SW 1271 (cell line): ENCODE measurements around the gene FAM162A.

Source experiments
- DNase-seq, 2 experiments: peaks; one replicate each; lab custom pipeline; 2025; lab: John Stamatoyannopoulos, UW

FAM162A gene

DNA sequence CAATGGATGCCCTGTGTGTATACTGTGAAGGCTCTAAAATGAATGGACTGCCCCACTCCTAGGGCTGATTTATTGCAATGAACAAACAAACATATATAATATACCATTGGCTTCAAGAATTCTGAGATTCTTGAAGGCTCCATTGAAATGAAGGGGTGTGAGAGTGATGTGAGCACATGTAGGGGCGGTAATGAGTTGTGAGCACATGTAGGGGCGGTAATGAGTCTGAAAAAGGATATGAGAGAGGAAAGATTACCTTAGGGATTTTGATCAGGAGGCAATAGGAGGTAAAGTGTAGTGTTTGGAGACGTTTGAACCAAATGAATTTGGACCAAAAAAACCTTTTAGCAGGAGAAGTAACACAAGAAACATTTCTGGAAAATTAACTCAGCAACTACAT, 3.7 kb downstream of the FAM162A start:
- DNase-seq, result no peak

DNA sequence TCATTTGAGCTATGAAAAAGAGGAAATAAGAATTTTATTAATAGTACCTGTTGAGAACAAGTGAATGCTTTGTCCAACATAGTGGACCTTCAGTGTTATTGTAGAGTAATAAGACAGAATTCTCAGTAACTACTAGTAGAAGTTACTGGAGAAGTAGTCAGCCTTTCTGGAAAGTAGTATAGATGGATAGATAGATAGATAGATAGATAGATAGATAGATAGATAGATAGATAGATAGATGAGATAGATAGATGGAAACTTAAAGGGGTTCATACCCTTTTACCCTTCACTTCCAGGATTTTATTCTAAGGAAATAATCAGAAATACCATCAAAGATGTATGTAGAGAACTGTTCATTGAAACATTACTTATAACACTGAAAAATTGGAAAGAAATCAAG, 5.2 kb downstream of the FAM162A start:
- no peak for DNase-seq

DNA sequence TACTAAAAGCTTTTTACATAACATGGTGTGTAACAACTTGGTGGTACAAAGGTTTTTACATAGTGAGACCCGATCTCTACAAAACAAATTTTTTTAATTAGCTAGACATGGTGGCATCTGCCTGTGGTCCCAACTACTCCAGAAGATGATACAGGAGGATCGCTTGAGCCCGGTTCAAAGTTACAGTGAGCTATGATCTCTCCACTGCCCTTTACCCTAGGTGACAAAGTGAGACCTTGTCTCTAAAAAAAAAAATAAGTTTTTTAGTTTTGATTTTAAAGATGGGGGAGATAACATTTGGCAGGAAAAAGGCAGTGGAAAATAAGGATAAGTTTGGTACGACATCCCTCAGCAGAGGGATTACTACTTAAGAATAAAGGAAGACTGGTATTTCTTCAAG, 5.9 kb downstream of the FAM162A start:
- no peak for DNase-seq

GRCh38 chr3:122390665-122391064, 6.7 kb downstream of the FAM162A start:
- no peak for DNase-seq

DNA sequence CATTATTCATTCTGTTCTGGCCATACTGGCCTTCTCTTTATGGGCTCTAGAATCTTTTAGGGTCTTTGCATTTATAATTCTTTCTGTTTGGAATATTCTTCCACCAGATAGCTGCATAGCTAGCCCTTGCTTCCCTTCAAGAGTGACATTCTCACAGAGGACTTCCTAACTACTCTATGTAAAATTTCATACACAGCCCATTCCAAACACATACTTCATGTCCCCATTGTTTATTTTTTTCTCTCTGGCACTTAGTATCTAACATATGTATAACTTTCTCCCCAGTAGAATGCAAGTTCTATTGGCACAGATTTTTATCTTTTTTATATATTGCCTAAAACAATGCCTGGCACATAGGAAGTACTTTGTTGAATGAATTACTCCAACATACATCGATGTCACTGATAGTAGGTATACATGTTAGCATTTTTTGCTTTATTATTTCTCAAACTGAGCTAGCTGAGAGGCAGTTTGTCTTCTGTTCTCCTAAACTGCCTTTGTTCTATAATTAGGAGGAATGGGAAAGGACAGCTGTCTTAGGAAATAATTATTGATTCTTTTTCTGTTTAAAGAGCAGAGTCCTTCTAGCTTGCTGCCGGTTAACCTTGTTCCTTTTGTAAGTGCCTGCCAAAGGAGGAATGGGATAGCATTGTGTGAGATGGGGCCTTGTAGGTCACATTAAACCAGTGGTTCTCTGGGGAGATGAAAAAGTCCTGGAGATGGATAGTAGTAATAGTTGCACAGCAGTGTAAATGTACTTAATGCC, 7.9 kb downstream of the FAM162A start:
- no peak for DNase-seq

GRCh38 chr3:122392868-122393844, 9.2 kb downstream of the FAM162A start:
- peak in 1 of 2 experiments; percentile 49 for DNase-seq

DNA sequence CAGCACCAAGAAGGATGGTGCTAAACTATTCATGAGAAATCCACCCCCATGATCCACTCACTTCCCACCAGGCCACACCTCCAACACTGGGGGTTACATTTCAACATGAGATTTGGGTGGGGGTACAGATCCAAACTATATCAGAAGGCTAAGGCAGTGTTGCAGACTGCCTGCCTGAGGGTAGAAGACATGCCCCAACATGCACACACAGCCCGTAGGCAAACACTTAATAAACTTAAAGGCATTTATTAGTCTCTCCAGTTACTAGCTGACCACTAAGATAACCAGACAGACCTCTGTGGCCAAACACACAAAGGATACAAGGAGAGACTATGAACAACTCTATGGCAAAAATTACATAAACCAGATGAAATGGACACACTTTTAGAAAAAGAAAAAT, 10.2 kb downstream of the FAM162A start:
- no peak for DNase-seq

DNA sequence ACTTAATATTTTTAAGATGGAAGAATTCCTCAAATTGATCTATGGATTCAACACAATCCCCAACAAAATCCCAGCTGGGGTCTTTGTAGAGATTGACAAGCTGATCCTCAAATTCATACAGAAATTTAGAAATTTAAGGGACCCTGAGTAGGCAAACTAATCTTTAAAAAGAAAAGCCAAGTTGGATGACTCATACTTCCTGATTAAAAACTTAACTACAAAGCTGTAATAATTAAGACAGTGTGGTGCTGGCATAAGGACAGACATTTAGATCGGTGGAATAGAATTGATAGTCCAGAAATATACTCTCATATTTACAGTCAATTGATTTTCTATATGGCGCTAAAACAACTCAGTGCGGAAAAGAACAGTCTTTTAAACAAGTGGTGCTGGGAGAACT, 11.6 kb downstream of the FAM162A start:
- no peak for DNase-seq

DNA sequence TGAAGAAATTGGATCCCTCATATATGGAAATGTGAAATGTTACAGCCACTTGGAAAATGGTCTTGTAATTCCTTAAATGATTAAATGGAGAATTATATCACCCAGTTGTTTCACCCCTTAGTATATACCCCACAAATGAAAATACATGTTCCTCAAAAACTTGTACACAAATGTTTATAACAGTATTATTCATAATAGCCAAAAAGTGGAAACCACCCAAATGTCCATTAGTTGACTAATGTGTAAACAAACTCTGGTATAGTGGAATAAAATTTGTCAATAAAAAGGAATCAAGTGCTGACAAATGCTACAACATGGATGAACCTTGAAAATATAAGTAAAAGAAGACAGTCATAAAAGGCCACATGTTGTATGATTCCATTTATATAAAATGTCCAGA, 12.5 kb downstream of the FAM162A start:
- no peak for DNase-seq

DNA sequence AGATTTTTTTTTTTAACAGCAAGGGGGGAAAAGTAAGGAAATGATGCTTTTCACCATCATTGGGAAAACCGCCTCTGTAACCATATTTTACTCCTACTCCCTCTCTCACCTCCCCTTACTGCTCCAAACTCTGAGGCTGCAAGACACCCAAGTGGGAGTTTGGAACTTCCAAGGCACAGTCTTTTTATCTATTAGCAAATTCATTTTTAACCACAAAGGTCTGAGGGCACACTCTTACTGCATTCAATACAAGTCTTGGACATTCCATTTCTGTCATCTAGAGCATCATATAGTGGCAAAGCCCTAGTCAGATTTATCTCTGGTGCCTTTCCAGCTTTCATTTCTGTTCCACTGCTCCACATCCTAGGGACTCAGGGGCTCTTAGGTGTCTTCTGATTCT, 13.2 kb downstream of the FAM162A start:
- DNase-seq, result no peak

DNA sequence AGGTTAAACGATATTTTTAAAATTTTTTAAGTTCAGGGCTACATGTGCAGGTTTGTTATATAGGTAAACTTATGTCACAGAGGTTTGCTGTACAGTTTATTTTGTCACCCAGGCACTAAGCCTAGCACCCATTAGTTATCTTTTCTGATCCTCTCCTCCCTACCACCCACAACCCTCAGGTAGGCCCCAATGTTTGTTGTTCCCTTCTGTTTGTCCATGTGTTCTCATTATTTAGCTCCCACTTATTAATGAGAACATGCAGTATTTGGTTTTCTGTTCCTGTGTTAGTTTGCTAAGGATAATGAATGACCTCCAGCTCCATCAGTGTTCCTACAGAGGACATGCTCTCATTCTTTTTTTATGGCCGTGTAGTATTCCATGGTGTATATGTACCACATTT, 14.9 kb downstream of the FAM162A start:
- DNase-seq, result no peak

DNA sequence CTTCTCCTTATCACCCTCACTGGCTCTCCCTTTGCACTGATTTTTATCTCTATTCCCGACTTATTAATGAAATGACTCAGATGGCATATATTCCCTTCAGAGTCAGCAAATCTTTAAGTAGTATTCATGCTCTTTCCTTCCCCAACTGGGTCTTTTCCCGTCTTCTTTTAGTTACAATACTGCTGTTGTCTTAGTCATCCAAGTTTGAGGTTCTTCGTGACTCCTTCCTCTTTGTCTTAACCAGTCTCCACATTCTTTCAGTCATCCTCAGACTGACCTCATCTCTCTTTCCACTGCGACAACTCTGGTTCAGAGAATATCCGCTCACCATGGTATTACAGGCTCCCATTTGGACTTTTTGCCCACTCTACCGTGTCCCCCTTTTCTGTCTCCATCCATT, 19.5 kb downstream of the FAM162A start:
- DNase-seq, result no peak

DNA sequence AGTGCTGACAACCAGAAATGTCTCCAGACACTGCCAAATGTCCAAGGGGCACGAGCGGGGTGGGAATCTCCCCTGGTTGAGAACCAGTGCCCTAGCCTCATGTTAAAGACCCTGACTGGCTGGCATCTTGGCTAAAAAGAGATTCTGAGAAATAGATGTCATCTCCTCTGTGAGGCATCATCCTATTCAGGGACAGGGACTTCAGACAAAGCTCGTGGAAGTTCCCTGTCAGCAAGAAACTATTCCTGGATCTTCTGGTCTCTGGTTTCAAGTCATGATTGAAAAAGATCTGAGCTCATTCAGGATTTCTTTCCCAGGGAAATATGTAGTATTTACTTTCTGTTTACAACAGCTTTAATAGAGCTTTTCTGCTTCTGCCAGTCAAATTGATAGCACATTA, 21.0 kb downstream of the FAM162A start:
- DNase-seq, result no peak

- no peak for DNase-seq
These were observed 22.2 kb downstream of the FAM162A start for GRCh38 chr3:122406198-122406597.

DNA sequence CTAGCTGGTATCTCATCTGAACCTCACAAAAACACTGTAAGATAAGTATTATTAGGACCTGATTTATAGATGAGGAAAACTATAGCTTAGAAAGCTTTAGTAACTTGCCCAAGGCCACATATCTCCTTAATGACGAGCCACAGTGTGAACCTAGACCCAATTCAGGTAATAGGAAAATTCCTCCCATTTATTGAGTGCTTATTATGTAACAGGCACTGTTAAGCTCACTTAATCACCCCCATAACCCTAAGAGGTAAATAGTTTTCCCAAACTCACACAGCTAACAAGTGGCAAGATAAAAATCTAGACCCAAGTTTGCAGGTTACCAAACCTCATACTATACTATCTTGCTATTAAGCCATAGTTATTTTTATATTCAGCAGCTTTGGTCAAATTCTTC, 24.0 kb downstream of the FAM162A start:
- no peak for DNase-seq

DNA sequence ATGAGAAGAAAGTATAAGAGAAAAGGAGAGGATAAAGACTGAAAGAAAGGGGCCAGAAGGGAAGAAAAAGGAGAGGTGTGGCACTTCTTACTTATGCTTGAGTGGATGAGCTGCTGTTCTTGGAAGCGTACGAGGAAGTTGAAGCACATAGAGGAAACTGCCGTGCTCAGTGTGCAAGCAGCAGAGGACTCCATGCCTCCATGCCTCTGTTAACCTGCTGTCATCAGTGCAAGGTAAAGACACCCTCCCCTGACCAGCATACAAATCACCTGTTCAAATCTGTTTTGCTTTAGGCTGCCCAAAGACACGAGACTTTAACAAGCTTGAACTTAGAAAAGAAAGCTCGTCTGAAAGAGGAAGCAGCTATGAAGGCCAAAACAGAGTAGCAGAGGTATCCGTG, 25.5 kb downstream of the FAM162A start:
- DNase-seq, result no peak

- no peak for DNase-seq
These were observed 26.1 kb downstream of the FAM162A start for GRCh38 chr3:122410111-122410510.

DNA sequence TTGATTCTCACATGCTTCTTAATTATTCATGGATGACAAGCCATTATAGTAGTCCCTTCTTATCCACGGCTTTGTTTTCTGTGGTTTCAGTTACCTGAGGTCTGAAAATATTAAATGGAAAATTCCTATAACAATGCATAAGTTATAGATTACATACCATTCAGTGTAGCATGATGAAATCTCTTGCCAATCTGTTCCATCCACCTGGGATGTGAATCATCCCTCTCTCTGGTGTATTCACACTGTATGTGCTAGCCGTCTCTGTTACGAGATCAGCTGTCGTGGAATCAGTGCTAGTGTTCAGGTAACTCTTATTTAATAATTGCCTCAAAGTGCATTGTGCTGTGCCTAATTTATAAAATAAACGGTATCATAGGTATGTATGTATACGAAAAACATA, 26.7 kb downstream of the FAM162A start:
- DNase-seq, result no peak

GRCh38 chr3:122414391-122414790, 30.4 kb downstream of the FAM162A start:
- DNase-seq, result no peak

DNA sequence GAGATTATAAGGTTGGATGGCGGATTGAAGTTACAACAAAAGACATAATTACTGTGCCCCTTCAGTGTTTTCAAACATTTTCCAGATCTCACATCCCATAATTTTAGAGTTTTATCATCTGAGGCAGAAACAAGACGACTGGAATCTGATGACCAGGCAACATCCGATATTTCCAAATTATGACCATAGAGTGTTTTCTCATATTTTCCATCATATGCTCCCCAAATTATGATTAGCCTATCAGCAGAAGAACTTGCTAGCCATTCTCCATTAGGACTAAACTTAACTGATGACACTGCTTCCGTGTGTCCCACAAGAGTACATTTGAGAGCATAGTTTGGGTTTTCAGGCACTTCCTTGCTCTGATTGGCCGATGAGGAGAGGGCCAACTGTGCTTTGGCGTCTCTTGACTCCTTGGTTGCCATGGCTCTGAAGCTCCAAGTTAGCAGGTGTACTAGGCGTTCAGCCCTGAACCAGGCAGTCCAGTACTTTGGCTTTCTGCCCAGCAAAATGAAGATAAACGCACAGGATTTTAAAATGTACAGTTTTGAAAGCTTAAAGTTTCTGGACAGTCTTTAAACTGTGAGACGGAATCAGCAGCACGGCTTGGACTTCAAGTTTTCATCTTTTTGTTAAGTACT, 31.2 kb downstream of the FAM162A start:
- DNase-seq, result no peak

- DNase-seq, result no peak
These were observed 32.0 kb downstream of the FAM162A start, which contains the start of gene WDR5B for GRCh38 chr3:122415762-122416654. WDR5B (minus strand) TSS chr3:122416062; CDS start chr3:122415528, 534 bp downstream.

GRCh38 chr3:122416966-122417365, 33.0 kb downstream of the FAM162A start:
- no peak for DNase-seq
